Sigmoid colon (tissue), 7 donors: Measurements from ENCODE around the gene PCED1B. TPM values are rescaled to one million over a fixed set of nuclear protein-coding genes. Genes with fewer than 3 reads are reported as not detected.

ENCODE experiments used
- DNase-seq: peaks from one replicate; pipeline ENCODE4 v3.0.0-alpha.2; 2019
- H3K27ac ChIP-seq, 4 donors: fragments of 200-600 bp; sonication (generic); one replicate each; pipeline ENCODE4 v1.5.1; 2016 to 2019; ENCODE audit warnings: mild to moderate bottlenecking in 1 of 4
- H3K27me3 ChIP-seq, 3 donors: fragments of 200-600 bp; sonication (generic); one replicate each; pipeline ENCODE4 v1.5.1; 2019; ENCODE audit warnings: mild to moderate bottlenecking in 1 of 3
- H3K36me3 ChIP-seq, 4 donors: fragments of 200-600 bp; sonication (generic); one replicate each; pipeline ENCODE4 v1.5.1; 2016 to 2019
- H3K4me1 ChIP-seq, 4 donors: fragments of 200-600 bp; sonication (generic); one replicate each; pipeline ENCODE4 v1.5.1; 2017 to 2019
- H3K4me3 ChIP-seq, 4 donors: fragments of 200-600 bp; sonication (generic); one replicate each; pipeline ENCODE4 v1.5.1; 2017 to 2019; ENCODE audit warnings: mild to moderate bottlenecking in 2 of 4, moderate library complexity in 1 of 4
- H3K9me3 ChIP-seq, 4 donors: fragments of 200-600 bp in 3 of 4; sonication (generic) in 3 of 4; one replicate each; pipeline versions ENCODE4 v1.5.1 to v1.6.1; 2013 to 2019
- EP300 ChIP-seq, 4 donors: sonication (generic); formaldehyde crosslinking; IDR thresholded peaks; one replicate each; pipeline ENCODE4 v1.6.1; 2017; ENCODE audit warnings: antibody characterized with exemption in 4 of 4
- POLR2A ChIP-seq, 2 donors: fragments of 450-650 bp; IDR thresholded peaks; one replicate each; pipeline ENCODE4 v1.6.1; 2016; ENCODE audit warnings: antibody characterized with exemption in 2 of 2, mild to moderate bottlenecking in 2 of 2, moderate library complexity in 2 of 2
- POLR2AphosphoS5 ChIP-seq, 4 donors: sonication (generic); formaldehyde crosslinking; IDR thresholded peaks; one replicate each; pipeline ENCODE4 v1.6.1; 2017; ENCODE audit warnings: antibody characterized with exemption in 4 of 4
- WGBS, 2 donors: extraction: QIAGEN DNeasy Blood & Tissue Kit; methylation state at CpG; one replicate each; pipeline ENCODE4 v1.1.7; 2013; 5-methylcytosine and 5-hydroxymethylcytosine counted together
- intact Hi-C: fragments of 100-400 bp; cut with DNase I; formaldehyde crosslinking; loops from one replicate; pipeline ENCODE4 v1.15.1; 2023
- polyA plus RNA-seq, 3 donors: library from polyadenylated mRNA; stranded (reverse); fragments of 200-250 nt; gene quantifications; one replicate each; pipeline ENCODE4 v1.2.3, GENCODE V29; 2013
- total RNA-seq, 4 donors: library from RNA; depleted of rRNA; stranded (reverse); fragments of >200 nt; gene quantifications; one replicate each; pipeline ENCODE4 v1.1.0, GENCODE V29; 2016
- TF ChIP-seq, protein P1 (sequence below), 4 experiments: fragments of 450-650 bp in 3 of 4; fragments of 200-600 bp in 1 of 4; IDR thresholded peaks; one replicate each; pipeline ENCODE4 v1.5.1; 2016 to 2019; ENCODE audit warnings: antibody characterized with exemption in 4 of 4, mild to moderate bottlenecking in 3 of 4, moderate library complexity in 2 of 4
- donor health status: healthy with polysubstance abuse.
- donor health status: Bipolar disorder and iron deficiency.
- donor health status: healthy.

The PCED1B gene
- total and polyA plus RNA-seq, 7 donors, result 1.2 to 11.9 (median 5.7) TPM

DNA sequence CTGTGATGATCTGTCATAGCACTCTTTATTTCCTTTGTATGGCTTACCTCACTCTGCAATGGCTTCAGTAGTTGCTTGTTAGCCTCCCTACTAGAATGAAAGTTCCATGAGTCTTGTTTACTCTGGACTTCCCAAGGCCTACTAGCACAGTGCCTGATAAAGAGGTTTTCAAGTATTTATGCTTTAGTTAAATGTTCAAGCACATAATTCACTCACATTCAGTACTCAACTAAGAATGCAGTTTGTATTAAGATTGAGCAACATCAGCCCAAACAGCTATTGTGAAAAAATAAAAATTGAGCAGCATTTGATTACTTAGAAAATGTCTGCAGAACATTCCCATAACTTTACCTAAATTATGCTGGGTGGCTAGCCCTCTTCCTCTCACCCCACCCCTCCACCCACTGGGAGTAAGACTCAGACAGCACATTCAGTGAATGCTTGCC is 159.3 kb downstream of the PCED1B start:
- TF ChIP-seq, protein P1, sequence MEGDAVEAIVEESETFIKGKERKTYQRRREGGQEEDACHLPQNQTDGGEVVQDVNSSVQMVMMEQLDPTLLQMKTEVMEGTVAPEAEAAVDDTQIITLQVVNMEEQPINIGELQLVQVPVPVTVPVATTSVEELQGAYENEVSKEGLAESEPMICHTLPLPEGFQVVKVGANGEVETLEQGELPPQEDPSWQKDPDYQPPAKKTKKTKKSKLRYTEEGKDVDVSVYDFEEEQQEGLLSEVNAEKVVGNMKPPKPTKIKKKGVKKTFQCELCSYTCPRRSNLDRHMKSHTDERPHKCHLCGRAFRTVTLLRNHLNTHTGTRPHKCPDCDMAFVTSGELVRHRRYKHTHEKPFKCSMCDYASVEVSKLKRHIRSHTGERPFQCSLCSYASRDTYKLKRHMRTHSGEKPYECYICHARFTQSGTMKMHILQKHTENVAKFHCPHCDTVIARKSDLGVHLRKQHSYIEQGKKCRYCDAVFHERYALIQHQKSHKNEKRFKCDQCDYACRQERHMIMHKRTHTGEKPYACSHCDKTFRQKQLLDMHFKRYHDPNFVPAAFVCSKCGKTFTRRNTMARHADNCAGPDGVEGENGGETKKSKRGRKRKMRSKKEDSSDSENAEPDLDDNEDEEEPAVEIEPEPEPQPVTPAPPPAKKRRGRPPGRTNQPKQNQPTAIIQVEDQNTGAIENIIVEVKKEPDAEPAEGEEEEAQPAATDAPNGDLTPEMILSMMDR (IDR thresholded peaks at IDR 0.05), result no peak
- no peak for TF ChIP-seq POLR2A (IDR thresholded peaks at IDR 0.05)
- no peak for TF ChIP-seq POLR2AphosphoS5 (IDR thresholded peaks at IDR 0.05)
- TF ChIP-seq EP300 (IDR thresholded peaks at IDR 0.05), result no peak
- Histone ChIP-seq H3K36me3 (peaks cover 0 to 9% (median 3%) of the 10 kb centered on the region in 4 donors), H3K4me3 (no peak overlapping the region), H3K27me3 (no peaks in the 10 kb centered on the region), H3K9me3 (no peaks in the 10 kb centered on the region), H3K4me1 (peaks cover 0 to 15% (median 4%) of the 10 kb centered on the region in 4 donors), H3K27ac (no peak overlapping the region)
- no peak for DNase-seq
- intact Hi-C loops, result no loop called here

DNA sequence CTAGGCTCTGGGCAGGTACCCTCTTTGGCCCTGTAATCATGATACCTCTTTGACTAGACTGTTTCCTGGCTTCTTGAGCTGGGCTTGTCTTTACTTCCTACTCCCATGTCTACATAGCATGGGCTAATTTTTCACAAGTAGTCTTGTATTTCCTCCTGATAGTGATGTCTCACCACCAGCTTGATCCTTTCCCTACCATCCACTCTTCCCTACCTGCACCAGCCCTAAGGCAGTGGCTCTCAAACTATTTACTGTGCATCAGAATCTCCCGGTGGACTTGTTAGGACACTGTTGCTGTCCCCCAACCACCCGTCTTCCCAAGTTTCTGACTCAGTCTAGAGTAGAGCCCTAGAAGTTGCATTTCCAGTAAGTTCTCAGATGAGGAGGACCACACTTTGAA is 163.0 kb downstream of the PCED1B start:
- no peak overlapping the region for H3K4me3 ChIP-seq
- no peak for DNase-seq
- H3K4me1 ChIP-seq, result peaks cover 0 to 8% (median 4%) of the 10 kb centered on the region in 4 donors
- intact Hi-C loops, result no loop called here
- WGBS, 2 donors, result 92 to 95% methylated on average over 2 of the region's 2 CpGs
- no peaks in the 10 kb centered on the region for H3K36me3 ChIP-seq
- no peak overlapping the region for H3K27ac ChIP-seq
- H3K9me3 ChIP-seq, result no peaks in the 10 kb centered on the region
- TF ChIP-seq POLR2AphosphoS5 (IDR thresholded peaks at IDR 0.05), result no peak
- TF ChIP-seq EP300 (IDR thresholded peaks at IDR 0.05), result no peak
- TF ChIP-seq POLR2A (IDR thresholded peaks at IDR 0.05), result no peak
- TF ChIP-seq, protein P1 (IDR thresholded peaks at IDR 0.05), result no peak
- H3K27me3 ChIP-seq, result no peaks in the 10 kb centered on the region

DNA sequence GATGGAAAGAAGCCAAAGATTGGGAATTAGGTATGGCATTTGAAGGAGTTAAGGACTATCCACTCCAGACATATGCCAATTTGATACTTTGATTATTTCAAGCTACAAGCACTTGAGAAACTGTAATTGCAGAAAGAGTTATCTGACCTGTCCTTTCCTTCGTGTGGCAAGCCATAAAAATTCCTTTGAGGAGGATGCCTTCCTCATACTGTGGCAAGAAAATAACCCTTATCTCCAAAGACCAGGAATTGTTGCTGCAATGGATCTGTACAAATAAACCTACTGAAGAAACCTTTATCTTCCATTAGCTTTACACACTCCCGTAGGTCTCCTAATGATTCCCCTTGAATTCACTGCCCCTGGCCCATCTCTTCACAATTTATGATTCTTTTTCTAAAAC is 165.4 kb downstream of the PCED1B start:
- intact Hi-C loops, result no loop called here
- DNase-seq, result no peak
- Histone ChIP-seq H3K27me3 (no peaks in the 10 kb centered on the region), H3K27ac (no peak overlapping the region), H3K4me3 (no peak overlapping the region), H3K9me3 (no peaks in the 10 kb centered on the region), H3K4me1 (peaks cover 0 to 8% (median 0%) of the 10 kb centered on the region in 4 donors), H3K36me3 (no peaks in the 10 kb centered on the region)
- TF ChIP-seq POLR2A (IDR thresholded peaks at IDR 0.05) (no peak), POLR2AphosphoS5 (IDR thresholded peaks at IDR 0.05) (no peak), EP300 (IDR thresholded peaks at IDR 0.05) (no peak)
- TF ChIP-seq, protein P1 (IDR thresholded peaks at IDR 0.05), result no peak
- 41 to 70% methylated on average over 2 of the region's 2 CpGs for WGBS, 2 donors

DNA sequence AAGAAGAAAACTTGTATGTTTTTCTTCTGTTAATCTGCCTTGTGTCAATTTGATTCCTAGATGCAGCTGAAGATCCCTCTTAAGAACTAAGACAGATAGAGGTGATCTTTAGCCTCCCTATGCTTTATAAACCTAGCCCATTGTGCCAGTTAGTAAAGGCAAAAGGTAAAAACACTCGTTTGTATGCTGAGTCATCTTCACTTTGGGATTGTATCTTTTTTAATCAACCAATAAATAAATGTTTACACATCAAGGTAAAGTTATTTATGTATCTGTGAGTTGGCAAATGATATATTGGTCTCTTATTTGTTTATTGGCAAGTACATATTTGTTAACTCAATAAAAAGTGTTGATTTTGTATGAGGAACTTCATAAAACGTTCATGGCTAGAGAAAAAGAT is 166.2 kb downstream of the PCED1B start:
- WGBS, 2 donors, result 26 to 66% methylated on average over 2 of the region's 2 CpGs
- Histone ChIP-seq H3K9me3 (no peaks in the 10 kb centered on the region), H3K4me3 (no peak overlapping the region), H3K27me3 (no peaks in the 10 kb centered on the region), H3K27ac (no peak overlapping the region), H3K36me3 (no peaks in the 10 kb centered on the region), H3K4me1 (peaks cover 0 to 8% (median 0%) of the 10 kb centered on the region in 4 donors)
- DNase-seq, result no peak
- intact Hi-C loops, result no loop called here
- no peak for TF ChIP-seq POLR2AphosphoS5 (IDR thresholded peaks at IDR 0.05)
- TF ChIP-seq, protein P1 (IDR thresholded peaks at IDR 0.05), result no peak
- TF ChIP-seq POLR2A (IDR thresholded peaks at IDR 0.05), result no peak
- no peak for TF ChIP-seq EP300 (IDR thresholded peaks at IDR 0.05)

DNA sequence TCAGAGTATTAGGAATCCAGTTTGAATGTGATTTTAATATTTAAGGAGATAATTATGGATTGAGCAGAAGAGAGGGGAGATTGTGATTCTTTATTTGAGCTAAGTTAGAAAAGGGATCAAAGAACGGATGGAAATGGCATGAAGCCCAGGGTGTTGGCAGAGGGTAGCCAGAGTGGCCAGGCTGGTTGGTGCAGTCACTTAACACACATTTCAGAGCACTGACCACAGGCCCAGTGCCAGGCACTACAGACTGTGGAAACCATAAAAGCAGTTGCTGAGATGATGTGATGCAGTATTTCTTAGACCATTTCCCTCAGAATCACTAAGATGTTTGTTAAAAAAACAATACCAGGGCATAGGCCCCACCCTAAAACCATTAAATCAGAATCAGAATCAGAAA is 168.0 kb downstream of the PCED1B start:
- DNase-seq, result no peak
- peaks cover 0 to 1% (median 0%) of the 10 kb centered on the region in 4 donors for H3K4me1 ChIP-seq
- TF ChIP-seq, protein P1 (IDR thresholded peaks at IDR 0.05), result no peak
- TF ChIP-seq POLR2A (IDR thresholded peaks at IDR 0.05) (no peak), POLR2AphosphoS5 (IDR thresholded peaks at IDR 0.05) (no peak), EP300 (IDR thresholded peaks at IDR 0.05) (no peak)
- no peak overlapping the region for H3K4me3 ChIP-seq
- peaks cover 0 to 2% (median 0%) of the 10 kb centered on the region in 4 donors for H3K9me3 ChIP-seq
- no peaks in the 10 kb centered on the region for H3K27me3 ChIP-seq
- no peak overlapping the region for H3K27ac ChIP-seq
- intact Hi-C loops, result no loop called here
- H3K36me3 ChIP-seq, result no peaks in the 10 kb centered on the region
- WGBS, 2 donors, result 11 to 56% methylated on average over 1 of the region's 1 CpG
